H1 (cell line): ENCODE results near the gene KRTAP3-1. TPM values are rescaled to one million over a fixed set of nuclear protein-coding genes. Genes with fewer than 3 reads are reported as not detected.

ENCODE experiments used
- CTCF ChIA-PET: fragments of 300-600 bp; sonication (Branson Sonifier 250); formaldehyde crosslinking; loops from one replicate; lab custom pipeline; 2021; ENCODE audit not compliant: partially characterized antibody; lab: Charles Lee
- POLR2A ChIA-PET: fragments of 300-600 bp; sonication (Branson Sonifier 250); formaldehyde crosslinking; loops from one replicate; lab custom pipeline; 2021; ENCODE audit warnings: inconsistent platforms; ENCODE audit not compliant: partially characterized antibody; lab: Charles Lee
- DNase-seq, 2 experiments: peaks; one replicate each; pipeline versions ENCODE4 v3.0.0 to v3.0.0-alpha.2; 2010 to 2022; ENCODE audit warnings: low spot score in 2 of 2, low read depth in 1 of 2, mixed read lengths in 1 of 2
- FAIRE-seq: peaks from 2 replicates; lab custom pipeline; 2011; peaks lifted over from hg19 to GRCh38; lab: Jason Lieb, UNC
- H2AFZ ChIP-seq: 2 replicates; pipeline ENCODE4 v1.8.1; 2012; ENCODE audit warnings: low read length, inconsistent platforms
- H2AK5ac ChIP-seq: 2 replicates; pipeline ENCODE4 v1.6.1; 2013; ENCODE audit warnings: low read depth, low read length
- H2BK120ac ChIP-seq: replicated peaks from 2 replicates; pipeline ENCODE3; 2013; ENCODE audit warnings: low read depth, low read length, inconsistent platforms
- H2BK12ac ChIP-seq: 2 replicates; pipeline ENCODE4 v1.6.1; 2013; ENCODE audit warnings: low read depth, low read length
- H2BK15ac ChIP-seq: 2 replicates; pipeline ENCODE4 v1.6.1; 2013; ENCODE audit warnings: low read length
- H2BK20ac ChIP-seq: 2 replicates; pipeline ENCODE4 v1.6.1; 2013; ENCODE audit warnings: low read length
- H2BK5ac ChIP-seq: 2 replicates; pipeline ENCODE4 v1.6.1; 2013; ENCODE audit warnings: low read depth, low read length
- H3K14ac ChIP-seq: 2 replicates; pipeline ENCODE4 v1.6.1; 2013; ENCODE audit warnings: inconsistent platforms; ENCODE audit not compliant: insufficient read length
- H3K18ac ChIP-seq: 2 replicates; pipeline ENCODE4 v1.6.1; 2013; ENCODE audit warnings: low read length; ENCODE audit errors: extremely low read depth
- H3K23ac ChIP-seq: 2 replicates; pipeline ENCODE4 v1.6.1; 2013; ENCODE audit warnings: inconsistent platforms; ENCODE audit not compliant: insufficient read length
- H3K23me2 ChIP-seq: 2 replicates; pipeline ENCODE4 v1.6.1; 2013; ENCODE audit warnings: low read depth, low read length
- H3K27ac ChIP-seq: 2 replicates; pipeline ENCODE4 v1.6.1; 2011; ENCODE audit warnings: low read depth, low read length, inconsistent platforms
- H3K27me3 ChIP-seq, 4 experiments: replicated peaks in 1 of 4; 1 replicate in 1 of 4; 2 replicates in 3 of 4; pipeline versions ENCODE4 v1.6.1 to v1.8.1; 2011 to 2013; ENCODE audit warnings: low read length in 3 of 4, mild to moderate bottlenecking in 3 of 4, inconsistent platforms in 2 of 4, mixed read lengths in 2 of 4, moderate library complexity in 1 of 4; ENCODE audit not compliant: control insufficient read depth in 3 of 4, insufficient read depth in 3 of 4; ENCODE audit errors: extremely low read depth in 1 of 4
- H3K36me3 ChIP-seq, 4 experiments: 2 replicates each; pipeline versions ENCODE4 v1.6.1 to v1.8.1; 2011 to 2013; ENCODE audit warnings: mild to moderate bottlenecking in 4 of 4, low read length in 3 of 4, moderate library complexity in 2 of 4, control low read depth in 1 of 4, inconsistent platforms in 1 of 4; ENCODE audit not compliant: insufficient read depth in 4 of 4, control insufficient read depth in 2 of 4
- H3K4ac ChIP-seq: replicated peaks from 2 replicates; pipeline ENCODE3; 2013; ENCODE audit warnings: low read length, low read depth, mixed read lengths, inconsistent platforms; ENCODE audit not compliant: insufficient read length
- H3K4me1 ChIP-seq, 4 experiments: replicated peaks in 1 of 4; 1 replicate in 1 of 4; 2 replicates in 3 of 4; pipeline versions ENCODE4 v1.6.1 to v1.8.1; 2011 to 2013; ENCODE audit warnings: low read length in 3 of 4, inconsistent platforms in 2 of 4, mixed read lengths in 1 of 4; ENCODE audit not compliant: insufficient read depth in 4 of 4, control insufficient read depth in 3 of 4
- H3K4me2 ChIP-seq, 2 experiments: 2 replicates each; pipeline versions ENCODE4 v1.6.1 to v1.8.1; 2011 to 2013; ENCODE audit warnings: low read depth in 2 of 2, low read length in 2 of 2, control low read depth in 1 of 2, inconsistent platforms in 1 of 2, mild to moderate bottlenecking in 1 of 2; ENCODE audit not compliant: insufficient read depth in 1 of 2
- H3K4me3 ChIP-seq, 4 experiments: fragments of 200-600, 300-600 bp in 1 of 4; sonication (generic), shearing (Covaris generic), sonication (Bioruptor Twin) in 1 of 4; 2 replicates each; pipeline versions ENCODE4 v1.5.1 to v1.8.1; 2011 to 2016; ENCODE audit warnings: low read length in 4 of 4, low read depth in 3 of 4, control low read depth in 2 of 4, inconsistent platforms in 2 of 4, mild to moderate bottlenecking in 2 of 4, mixed read lengths in 1 of 4, moderate library complexity in 1 of 4; ENCODE audit not compliant: insufficient read depth in 2 of 4; ENCODE audit errors: extremely low read depth in 1 of 4
- H3K56ac ChIP-seq: replicated peaks from 2 replicates; pipeline ENCODE3; 2013; ENCODE audit warnings: low read depth, mild to moderate bottlenecking, mixed read lengths, low read length, inconsistent platforms; ENCODE audit not compliant: insufficient read length
- H3K79me1 ChIP-seq: 2 replicates; pipeline ENCODE4 v1.6.1; 2013; ENCODE audit warnings: low read depth, low read length, control low read depth
- H3K79me2 ChIP-seq, 2 experiments: 2 replicates each; pipeline versions ENCODE4 v1.6.1 to v1.8.1; 2012 to 2013; ENCODE audit warnings: low read length in 2 of 2, mild to moderate bottlenecking in 2 of 2, inconsistent platforms in 1 of 2; ENCODE audit not compliant: insufficient read depth in 2 of 2, control insufficient read depth in 1 of 2
- H3K9ac ChIP-seq, 4 experiments: replicated peaks in 1 of 4; 1 replicate in 1 of 4; 2 replicates in 3 of 4; pipeline versions ENCODE4 v1.6.1 to v1.8.1; 2011 to 2013; ENCODE audit warnings: low read depth in 3 of 4, low read length in 3 of 4, control low read depth in 2 of 4, mild to moderate bottlenecking in 2 of 4, moderate library complexity in 2 of 4, inconsistent platforms in 1 of 4; ENCODE audit errors: extremely low read depth in 1 of 4
- H3K9me3 ChIP-seq, 2 experiments: 2 replicates each; pipeline versions ENCODE4 v1.6.1 to v1.8.1; 2012 to 2013; ENCODE audit warnings: mild to moderate bottlenecking in 2 of 2, moderate library complexity in 2 of 2, control low read depth in 1 of 2, inconsistent platforms in 1 of 2, low read depth in 1 of 2, low read length in 1 of 2, mixed read lengths in 1 of 2; ENCODE audit not compliant: insufficient read depth in 2 of 2
- H4K20me1 ChIP-seq, 2 experiments: replicated peaks in 1 of 2; 2 replicates each; pipeline versions ENCODE3 to v1.8.1; 2011 to 2013; ENCODE audit warnings: inconsistent platforms in 2 of 2, low read length in 2 of 2, mild to moderate bottlenecking in 1 of 2; ENCODE audit not compliant: insufficient read depth in 2 of 2, control insufficient read depth in 1 of 2
- H4K5ac ChIP-seq: 2 replicates; pipeline ENCODE4 v1.6.1; 2013; ENCODE audit warnings: low read length, low read depth, mixed read lengths, inconsistent platforms; ENCODE audit not compliant: insufficient read length
- H4K8ac ChIP-seq: 2 replicates; pipeline ENCODE4 v1.8.0; 2013; ENCODE audit warnings: mild to moderate bottlenecking, moderate library complexity, low read length, inconsistent platforms; ENCODE audit not compliant: insufficient read depth; ENCODE audit errors: extremely low read depth
- H4K91ac ChIP-seq: replicated peaks from 2 replicates; pipeline ENCODE3; 2013; ENCODE audit warnings: low read length, mixed read lengths, inconsistent platforms; ENCODE audit not compliant: insufficient read length
- HDAC6 ChIP-seq: IDR thresholded peaks from one replicate; pipeline ENCODE4 v1.7.1; 2012; ENCODE audit warnings: low read depth, mild to moderate bottlenecking, inconsistent platforms, low read length, moderate library complexity
- WGBS, 2 experiments: shearing (Covaris generic) in 1 of 2; methylation state at CpG; one replicate each; pipeline versions ENCODE4 v1.1.6 to v1.1.7; 2013 to 2015; ENCODE audit warnings: low lambda C conversion rate in 2 of 2, mixed read lengths in 2 of 2, inconsistent platforms in 1 of 2, low coverage in 1 of 2, missing lambda C conversion rate in 1 of 2; ENCODE audit not compliant: insufficient replicate concordance in 2 of 2, insufficient coverage in 1 of 2, insufficient read length in 1 of 2; ENCODE audit errors: extremely low coverage in 1 of 2, missing lambda C conversion rate in 1 of 2; 5-methylcytosine and 5-hydroxymethylcytosine counted together
- polyA plus RNA-seq, 7 experiments: library from polyadenylated mRNA; depleted of rRNA in 3 of 7; stranded (reverse) in 5 of 7; unstranded in 2 of 7; fragments of >200 nt in 5 of 7; fragments of 200-250 nt in 2 of 7; gene quantifications; 1 replicate in 5 of 7; 2 replicates in 1 of 7; 4 replicates in 1 of 7; pipeline versions ENCODE4 v1.2.1 to v1.2.3, GENCODE V29; 2011 to 2013; ENCODE audit warnings: missing spikeins in 2 of 7, mixed read lengths in 2 of 7
- total RNA-seq: library from RNA; stranded (reverse); fragmentation: NEBNext Ultra II Directional; extraction: Animal tissue kit (Norgen Biotek cat#: 25700); gene quantifications from 2 replicates; pipeline ENCODE4 v1.2.1, GENCODE V29; 2021

The KRTAP3-1 gene
- total and polyA plus RNA-seq, 2 of the 8 experiments (the other 6 are each of a cell fraction or from before 2014, with no cell fraction given), result not detected

- Histone ChIP-seq H3K56ac (no peak overlapping the region), H2BK15ac (no peak overlapping the region), H3K79me2 (no peaks in the 10 kb centered on the region), H3K27me3 (no peaks in the 10 kb centered on the region; a peak in 1 of 7 replicates), H2BK20ac (no peak overlapping the region), H4K91ac (no peak overlapping the region), H3K4ac (no peak overlapping the region), H3K14ac (no peak overlapping the region), H3K9ac (no peak overlapping the region), H3K79me1 (no peaks in the 10 kb centered on the region), H4K8ac (no peak overlapping the region)
- no peak for FAIRE-seq
- TF ChIP-seq HDAC6, result no peak
- TF ChIP-seq, all 59 proteins: peak for 0
- H4K5ac ChIP-seq, result no peak overlapping the region
- no peak overlapping the region for H2AFZ ChIP-seq
- no peaks in the 10 kb centered on the region for H3K9me3 ChIP-seq
- no peak for DNase-seq
- H3K23me2 ChIP-seq, result no peaks in the 10 kb centered on the region
- POLR2A ChIA-PET, result no interaction called here
- CTCF ChIA-PET, result interaction anchor here (1.3 kb wide), 1 partner anchor 39 kb away, joined by 4 read pairs; no protein-coding TSS in a partner anchor
- no peaks in the 10 kb centered on the region for H3K36me3 ChIP-seq
- H3K18ac ChIP-seq, result no peak overlapping the region
- H3K4me1 ChIP-seq, result no peaks in the 10 kb centered on the region
- 91% methylated on average over 3 of the region's 3 CpGs; no CpG with 5 or more reads in 1 of the 2 experiments for WGBS, 2 experiments
- no peak overlapping the region for H2BK5ac ChIP-seq
- H3K4me2 ChIP-seq, result no peak overlapping the region
- no peak overlapping the region for H3K4me3 ChIP-seq
- no peak overlapping the region for H3K27ac ChIP-seq
- H3K23ac ChIP-seq, result no peak overlapping the region
- H4K20me1 ChIP-seq, result no peaks in the 10 kb centered on the region
- H2AK5ac ChIP-seq, result no peak overlapping the region
- no peak overlapping the region for H2BK120ac ChIP-seq
- H2BK12ac ChIP-seq, result no peak overlapping the region
Observed at GRCh38 chr17:41019415-41019814, 10.5 kb upstream of the KRTAP3-1 start.
